ENCODE results near the gene PNRC2.

The PNRC2 gene

DNA sequence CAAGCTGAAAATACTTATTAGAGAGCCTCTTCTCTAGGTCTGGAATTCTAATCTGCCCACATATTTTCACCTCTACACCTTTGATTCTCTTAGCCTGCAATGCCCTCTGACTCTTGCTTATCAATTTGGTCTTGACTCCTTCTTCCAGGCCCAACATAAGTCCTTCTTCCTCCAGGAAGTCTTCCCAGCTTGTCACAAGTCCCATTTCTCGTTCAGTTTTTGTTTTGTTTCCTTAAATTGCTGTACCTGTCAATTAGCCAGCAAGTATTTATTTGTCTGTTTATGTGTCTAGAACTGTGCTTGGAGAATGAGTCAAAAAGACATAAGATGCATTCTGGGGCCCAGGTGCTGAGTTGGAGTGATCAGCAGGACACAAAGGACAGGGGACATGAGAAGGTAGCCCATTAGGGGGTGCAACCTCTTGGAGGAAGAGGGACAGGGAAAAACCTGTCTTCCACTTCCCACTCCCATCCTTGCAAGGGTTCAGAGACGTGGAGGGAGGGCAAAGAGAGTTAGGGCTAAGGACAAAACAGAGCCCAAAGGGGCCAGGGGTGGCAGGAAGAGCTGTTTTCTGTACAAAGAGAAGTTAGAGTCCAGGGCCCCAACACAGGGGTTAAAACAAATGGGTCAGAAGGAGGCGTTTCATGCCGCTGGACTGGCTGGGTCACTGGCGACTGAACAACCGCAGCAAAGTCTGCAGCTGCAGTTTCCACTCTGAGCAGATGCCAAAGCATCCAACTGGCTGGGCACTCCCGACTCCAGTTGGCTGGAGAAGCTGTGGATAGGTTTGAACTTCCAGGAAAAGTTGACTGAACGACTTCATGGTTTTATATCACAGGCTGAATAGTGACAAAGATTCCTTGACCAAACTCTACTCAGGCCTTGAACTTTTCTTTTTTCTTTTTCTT lies 35.8 kb upstream of the PNRC2 start:
- Histone ChIP-seq H3K9me3 (ENCODE audit: control insufficient read depth, insufficient read depth, low read length) (no peaks in the 10 kb centered on the region), H3K27me3 (ENCODE audit: control insufficient read depth, insufficient read depth, low read length) (no peaks in the 10 kb centered on the region), H3K4me1 (ENCODE audit: control insufficient read depth, insufficient read depth, low read length) (no peaks in the 10 kb centered on the region), H3K27ac (ENCODE audit: low read length) (no peak overlapping the region), H3K36me3 (ENCODE audit: control insufficient read depth, insufficient read depth, low read length) (no peaks in the 10 kb centered on the region), H3K4me3 (ENCODE audit: low read length) (no peak overlapping the region)
- no CpG with 5 or more reads among the region's 8 CpGs for WGBS (ENCODE audit: insufficient coverage, insufficient read length)
- no peak for DNase-seq (ENCODE audit: low read depth, low spot score)

- Histone ChIP-seq H3K9me3 (ENCODE audit: control insufficient read depth, insufficient read depth, low read length) (no peaks in the 10 kb centered on the region), H3K4me1 (ENCODE audit: control insufficient read depth, insufficient read depth, low read length) (no peaks in the 10 kb centered on the region), H3K4me3 (ENCODE audit: low read length) (no peak overlapping the region; the same call in 1 of the 2 replicates), H3K27ac (ENCODE audit: low read length) (no peak overlapping the region), H3K27me3 (ENCODE audit: control insufficient read depth, insufficient read depth, low read length) (no peaks in the 10 kb centered on the region), H3K36me3 (ENCODE audit: control insufficient read depth, insufficient read depth, low read length) (no peaks in the 10 kb centered on the region)
- no CpG with 5 or more reads among the region's 11 CpGs for WGBS (ENCODE audit: insufficient coverage, insufficient read length)
- no peak for DNase-seq (ENCODE audit: low read depth, low spot score)
These were observed 35.0 kb upstream of the PNRC2 start for GRCh38 chr1:23924601-23925000.

DNA sequence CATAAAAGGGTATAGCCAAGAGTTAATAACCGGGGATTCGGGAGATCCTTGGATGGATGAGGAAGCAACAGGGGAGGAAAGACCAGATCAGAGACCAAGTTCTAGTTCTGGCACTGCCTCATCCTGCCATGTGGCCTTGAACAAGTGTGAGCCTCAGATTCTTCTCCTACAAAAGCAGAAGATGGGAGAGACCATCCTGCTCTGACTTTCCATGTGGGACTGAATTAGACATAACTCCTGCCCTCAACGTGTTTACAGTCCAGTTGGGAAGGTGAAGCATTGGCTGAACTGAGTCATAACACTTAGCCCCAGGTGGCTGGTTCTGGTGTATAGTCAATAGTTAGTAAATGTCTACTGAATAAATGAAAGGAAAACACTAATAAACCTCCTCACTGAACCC lies 34.3 kb upstream of the PNRC2 start:
- DNase-seq (ENCODE audit: low read depth, low spot score), result no peak
- Histone ChIP-seq H3K4me1 (ENCODE audit: control insufficient read depth, insufficient read depth, low read length) (no peaks in the 10 kb centered on the region), H3K9me3 (ENCODE audit: control insufficient read depth, insufficient read depth, low read length) (no peaks in the 10 kb centered on the region), H3K36me3 (ENCODE audit: control insufficient read depth, insufficient read depth, low read length) (no peaks in the 10 kb centered on the region), H3K27me3 (ENCODE audit: control insufficient read depth, insufficient read depth, low read length) (no peaks in the 10 kb centered on the region), H3K4me3 (ENCODE audit: low read length) (no peak overlapping the region), H3K27ac (ENCODE audit: low read length) (no peak overlapping the region)
- no CpG with 5 or more reads among the region's 3 CpGs for WGBS (ENCODE audit: insufficient coverage, insufficient read length)

DNA sequence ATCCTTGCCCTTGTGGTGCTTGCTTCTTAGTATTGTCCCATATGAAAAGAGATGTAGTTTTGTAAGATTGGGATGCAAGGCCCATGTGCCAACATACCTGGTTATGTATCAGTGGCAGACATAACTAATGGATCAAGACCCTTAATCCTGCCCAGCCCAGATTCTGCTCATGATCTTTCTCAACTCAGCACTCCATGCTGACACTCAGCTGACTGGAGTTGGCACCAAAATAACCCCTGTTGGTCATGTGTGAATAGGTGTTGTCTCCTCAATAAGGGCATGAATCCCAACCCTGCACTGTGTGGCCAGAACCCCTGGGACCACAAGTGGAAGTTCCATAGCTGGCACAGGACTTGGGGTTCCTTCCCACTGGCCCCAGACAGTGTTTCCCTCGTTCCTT lies 32.5 kb upstream of the PNRC2 start:
- DNase-seq (ENCODE audit: low read depth, low spot score), result no peak
- WGBS (ENCODE audit: insufficient coverage, insufficient read length), result no CpG with 5 or more reads among the region's 1 CpG
- no peaks in the 10 kb centered on the region for H3K36me3 ChIP-seq (ENCODE audit: control insufficient read depth, insufficient read depth, low read length)
- H3K9me3 ChIP-seq (ENCODE audit: control insufficient read depth, insufficient read depth, low read length), result no peaks in the 10 kb centered on the region
- H3K27me3 ChIP-seq (ENCODE audit: control insufficient read depth, insufficient read depth, low read length), result no peaks in the 10 kb centered on the region
- no peak overlapping the region for H3K27ac ChIP-seq (ENCODE audit: low read length)
- no peaks in the 10 kb centered on the region for H3K4me1 ChIP-seq (ENCODE audit: control insufficient read depth, insufficient read depth, low read length)
- no peak overlapping the region for H3K4me3 ChIP-seq (ENCODE audit: low read length)

GRCh38 chr1:23928789-23929188 lies 30.8 kb upstream of the PNRC2 start:
- no peaks in the 10 kb centered on the region for H3K9me3 ChIP-seq (ENCODE audit: control insufficient read depth, insufficient read depth, low read length)
- H3K27me3 ChIP-seq (ENCODE audit: control insufficient read depth, insufficient read depth, low read length), result no peaks in the 10 kb centered on the region
- no peaks in the 10 kb centered on the region for H3K4me1 ChIP-seq (ENCODE audit: control insufficient read depth, insufficient read depth, low read length)
- no peak overlapping the region for H3K4me3 ChIP-seq (ENCODE audit: low read length)
- WGBS (ENCODE audit: insufficient coverage, insufficient read length), result no CpG with 5 or more reads among the region's 4 CpGs
- no peaks in the 10 kb centered on the region for H3K36me3 ChIP-seq (ENCODE audit: control insufficient read depth, insufficient read depth, low read length)
- DNase-seq (ENCODE audit: low read depth, low spot score), result no peak
- no peak overlapping the region for H3K27ac ChIP-seq (ENCODE audit: low read length)

DNA sequence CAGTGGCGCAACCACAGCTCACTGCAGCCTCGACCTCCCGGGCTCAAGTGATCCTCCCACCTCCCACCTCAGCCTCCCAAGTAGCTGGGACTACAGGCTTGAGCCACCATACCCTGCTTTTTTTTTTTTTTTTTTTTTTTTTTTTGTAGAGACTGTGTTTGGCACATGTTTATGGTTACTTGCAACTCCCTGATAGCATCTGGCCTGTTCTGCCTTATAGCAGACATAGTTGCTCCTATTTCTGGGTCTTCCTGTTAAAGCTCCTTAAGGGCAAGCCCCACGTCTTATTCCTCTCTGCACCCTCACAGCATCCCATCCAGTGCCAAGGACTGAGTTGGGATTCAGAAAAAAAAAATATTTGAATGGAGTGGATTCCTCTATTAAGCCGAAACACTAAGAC lies 29.4 kb upstream of the PNRC2 start:
- no peaks in the 10 kb centered on the region for H3K9me3 ChIP-seq (ENCODE audit: control insufficient read depth, insufficient read depth, low read length)
- no peaks in the 10 kb centered on the region for H3K27me3 ChIP-seq (ENCODE audit: control insufficient read depth, insufficient read depth, low read length)
- DNase-seq (ENCODE audit: low read depth, low spot score), result no peak
- H3K4me1 ChIP-seq (ENCODE audit: control insufficient read depth, insufficient read depth, low read length), result no peaks in the 10 kb centered on the region
- no peak overlapping the region for H3K4me3 ChIP-seq (ENCODE audit: low read length)
- no peaks in the 10 kb centered on the region for H3K36me3 ChIP-seq (ENCODE audit: control insufficient read depth, insufficient read depth, low read length)
- no peak overlapping the region for H3K27ac ChIP-seq (ENCODE audit: low read length)
- no CpG with 5 or more reads among the region's 5 CpGs for WGBS (ENCODE audit: insufficient coverage, insufficient read length)

GRCh38 chr1:23930861-23931490 lies 28.7 kb upstream of the PNRC2 start:
- Histone ChIP-seq H3K4me1 (ENCODE audit: control insufficient read depth, insufficient read depth, low read length) (no peaks in the 10 kb centered on the region), H3K9me3 (ENCODE audit: control insufficient read depth, insufficient read depth, low read length) (no peaks in the 10 kb centered on the region), H3K27me3 (ENCODE audit: control insufficient read depth, insufficient read depth, low read length) (no peaks in the 10 kb centered on the region), H3K36me3 (ENCODE audit: control insufficient read depth, insufficient read depth, low read length) (no peaks in the 10 kb centered on the region), H3K4me3 (ENCODE audit: low read length) (no peak overlapping the region), H3K27ac (ENCODE audit: low read length) (no peak overlapping the region)
- DNase-seq (ENCODE audit: low read depth, low spot score), result no peak
- WGBS (ENCODE audit: insufficient coverage, insufficient read length), result no CpG with 5 or more reads among the region's 11 CpGs

GRCh38 chr1:23931491-23931880 lies 28.1 kb upstream of the PNRC2 start:
- Histone ChIP-seq H3K27ac (ENCODE audit: low read length) (no peak overlapping the region), H3K27me3 (ENCODE audit: control insufficient read depth, insufficient read depth, low read length) (no peaks in the 10 kb centered on the region), H3K36me3 (ENCODE audit: control insufficient read depth, insufficient read depth, low read length) (no peaks in the 10 kb centered on the region), H3K4me1 (ENCODE audit: control insufficient read depth, insufficient read depth, low read length) (no peaks in the 10 kb centered on the region), H3K9me3 (ENCODE audit: control insufficient read depth, insufficient read depth, low read length) (no peaks in the 10 kb centered on the region), H3K4me3 (ENCODE audit: low read length) (no peak overlapping the region)
- DNase-seq (ENCODE audit: low read depth, low spot score), result no peak
- no CpG with 5 or more reads among the region's 1 CpG for WGBS (ENCODE audit: insufficient coverage, insufficient read length)

DNA sequence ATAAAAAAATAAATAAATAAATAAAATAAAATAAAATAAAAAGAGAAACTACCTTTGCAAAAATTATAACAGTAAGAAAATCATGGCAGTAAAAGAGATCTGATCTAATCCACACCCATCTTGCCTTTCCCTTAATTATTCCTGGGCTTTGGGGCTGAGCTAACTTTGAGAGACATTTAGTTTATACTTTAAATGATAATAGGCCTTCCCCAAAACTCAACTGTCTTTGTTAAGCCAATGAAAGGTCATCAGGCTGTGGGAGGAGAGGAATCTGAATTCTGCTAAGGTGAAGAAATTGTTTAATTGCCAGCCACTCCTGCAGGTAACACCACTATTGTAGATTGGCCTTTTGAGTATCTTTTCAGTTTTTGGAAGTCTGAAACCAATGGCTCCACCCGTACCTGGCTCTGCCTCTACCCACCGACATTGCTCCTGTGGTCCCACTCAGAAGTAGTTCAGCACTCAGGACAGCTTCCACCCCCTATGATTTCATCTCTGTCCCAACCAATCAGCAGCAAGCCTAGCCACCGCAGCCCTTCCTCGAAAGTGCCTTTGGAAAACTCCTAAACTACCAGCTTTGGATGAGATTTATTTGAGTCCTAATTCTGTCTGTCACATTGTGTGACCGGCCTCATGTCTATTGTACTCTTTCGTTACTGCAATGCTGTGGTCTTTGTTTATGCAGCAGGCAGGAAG lies 23.0 kb upstream of the PNRC2 start:
- Histone ChIP-seq H3K27ac (ENCODE audit: low read length) (no peak overlapping the region), H3K4me1 (ENCODE audit: control insufficient read depth, insufficient read depth, low read length) (no peaks in the 10 kb centered on the region), H3K4me3 (ENCODE audit: low read length) (no peak overlapping the region), H3K27me3 (ENCODE audit: control insufficient read depth, insufficient read depth, low read length) (no peaks in the 10 kb centered on the region), H3K9me3 (ENCODE audit: control insufficient read depth, insufficient read depth, low read length) (no peaks in the 10 kb centered on the region), H3K36me3 (ENCODE audit: control insufficient read depth, insufficient read depth, low read length) (no peaks in the 10 kb centered on the region)
- no CpG with 5 or more reads among the region's 6 CpGs for WGBS (ENCODE audit: insufficient coverage, insufficient read length)
- peak; percentile 50 for DNase-seq (ENCODE audit: low read depth, low spot score)

GRCh38 chr1:23947366-23947765 lies 12.3 kb upstream of the PNRC2 start:
- Histone ChIP-seq H3K27ac (ENCODE audit: low read length) (no peak overlapping the region), H3K36me3 (ENCODE audit: control insufficient read depth, insufficient read depth, low read length) (no peaks in the 10 kb centered on the region), H3K9me3 (ENCODE audit: control insufficient read depth, insufficient read depth, low read length) (no peaks in the 10 kb centered on the region), H3K4me3 (ENCODE audit: low read length) (no peak overlapping the region), H3K27me3 (ENCODE audit: control insufficient read depth, insufficient read depth, low read length) (no peaks in the 10 kb centered on the region), H3K4me1 (ENCODE audit: control insufficient read depth, insufficient read depth, low read length) (0 out of 2 replicates have a peak, but pooled peaks cover 1% of the 10 kb centered on the region)
- DNase-seq (ENCODE audit: low read depth, low spot score), result no peak

All from iPS DF 6.9 (cell line).